ENCODE measurements around the gene PABPN1. TPM values are rescaled to one million over a fixed set of nuclear protein-coding genes. Genes with fewer than 3 reads are reported as not detected.

The PABPN1 gene
- total and polyA plus RNA-seq, 9 of the 15 experiments (the other 6 are each of a cell fraction or from before 2014, with no cell fraction given), result 32.6 to 388 (median 178) TPM

DNA sequence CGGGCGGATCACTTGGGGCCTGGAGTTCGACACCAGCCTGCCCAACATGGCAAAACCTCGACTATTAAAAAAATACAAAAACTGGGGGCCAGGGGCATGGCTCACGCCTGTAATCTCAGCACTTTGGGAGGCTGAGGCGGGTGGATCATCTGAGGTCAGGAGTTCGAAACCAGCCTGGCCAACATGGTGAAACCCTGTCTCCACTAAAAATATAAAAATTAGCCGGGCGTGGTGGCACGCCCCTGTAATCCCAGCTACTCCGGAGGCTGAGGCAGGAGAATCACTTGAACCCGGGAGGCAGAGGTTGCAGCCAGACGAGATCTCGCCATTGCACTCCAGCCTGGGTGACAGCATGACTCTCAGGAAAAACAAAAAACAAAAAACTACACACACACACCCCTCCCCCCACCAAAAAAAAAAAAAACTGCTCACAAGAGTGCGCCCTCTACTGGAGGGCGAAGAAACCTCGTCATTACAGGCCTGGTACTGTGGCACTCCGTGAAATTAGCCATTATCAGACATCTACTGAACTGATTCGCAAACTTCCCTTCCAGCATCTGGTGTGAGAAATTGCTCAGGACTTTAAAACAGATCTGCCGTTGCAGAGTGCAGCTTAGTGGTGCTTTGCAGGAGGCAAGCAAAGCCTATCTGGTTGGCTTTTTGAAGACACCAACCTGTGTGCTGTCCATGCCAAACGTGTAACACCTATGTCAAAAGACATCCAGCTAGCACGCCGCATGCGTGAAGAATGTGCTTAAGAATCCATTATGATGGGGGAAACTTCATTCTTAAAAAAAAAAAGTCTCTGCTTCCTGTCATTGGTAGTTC lies 26.3 kb upstream of the PABPN1 start (continued):
- peak; percentile 59 for TF ChIP-seq CXXC5 (CRISPR knock-in tag; IDR thresholded peaks at IDR 0.05)
- no peak for TF ChIP-seq HES1 (IDR thresholded peaks at IDR 0.05; ENCODE audit: low read depth)
- TF ChIP-seq ZKSCAN8 (CRISPR knock-in tag; IDR thresholded peaks at IDR 0.05), result no peak
- TF ChIP-seq ARID4B (CRISPR knock-in tag; IDR thresholded peaks at IDR 0.05), result no peak
- TF ChIP-seq KLF6 (CRISPR knock-in tag; IDR thresholded peaks at IDR 0.05; ENCODE audit: borderline replicate concordance), result no peak
- no peak for TF ChIP-seq E2F3 (CRISPR knock-in tag; IDR thresholded peaks at IDR 0.05)
- TF ChIP-seq FOXM1 (IDR thresholded peaks at IDR 0.05; ENCODE audit: low read depth), result peak; percentile 53; the same call in 1 of the 2 replicates
- TF ChIP-seq FOXM1 (CRISPR knock-in tag; IDR thresholded peaks at IDR 0.05; ENCODE audit: low read depth), result no peak
- no peak for TF ChIP-seq ZNF766 (CRISPR knock-in tag; conservative IDR thresholded peaks at IDR 0.05)
- peak in 1 of 2 experiments; percentile 57; a peak in 2 of 4 replicates for TF ChIP-seq MNT (conservative IDR thresholded peaks at IDR 0.05)
- TF ChIP-seq U2AF2 (optimal IDR thresholded peaks at IDR 0.05; ENCODE audit: low read depth, low read length), result no peak
- TF ChIP-seq HNRNPLL (IDR thresholded peaks at IDR 0.05; ENCODE audit: low read depth, low read length, poor library complexity, severe bottlenecking), result no peak
- peak; percentile 59 for TF ChIP-seq JUND (IDR thresholded peaks at IDR 0.05; ENCODE audit: borderline replicate concordance, low read depth, low read length)
- peak; percentile 38; the same call in 2 of the 3 replicates for TF ChIP-seq JUND (tag; IDR thresholded peaks at IDR 0.05; ENCODE audit: borderline replicate concordance, low read depth, low read length)
- TF ChIP-seq CBX1 (IDR thresholded peaks at IDR 0.05; ENCODE audit: low read depth), result no peak
- TF ChIP-seq, protein P1, sequence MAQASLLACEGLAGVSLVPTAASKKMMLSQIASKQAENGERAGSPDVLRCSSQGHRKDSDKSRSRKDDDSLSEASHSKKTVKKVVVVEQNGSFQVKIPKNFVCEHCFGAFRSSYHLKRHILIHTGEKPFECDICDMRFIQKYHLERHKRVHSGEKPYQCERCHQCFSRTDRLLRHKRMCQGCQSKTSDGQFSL (CRISPR knock-in tag; IDR thresholded peaks at IDR 0.05), result no peak
- TF ChIP-seq, protein P1 (tag; IDR thresholded peaks at IDR 0.05), result no peak
- no peak for TF ChIP-seq MIER1 (IDR thresholded peaks at IDR 0.05; ENCODE audit: low read depth)
- no peak for TF ChIP-seq ZNF778 (CRISPR knock-in tag; IDR thresholded peaks at IDR 0.05)
- no peak for TF ChIP-seq ZFP30 (CRISPR knock-in tag; IDR thresholded peaks at IDR 0.05; ENCODE audit: borderline replicate concordance)
- TF ChIP-seq TAL1 (IDR thresholded peaks at IDR 0.05), result peak; percentile 23; the same call in 1 of the 2 replicates

Data from K562 (cell line).